ENCODE results near the gene SLC25A19.
A peak's percentile ranks its signal among the peaks of the same experiment; 100 is the strongest.

Gene SLC25A19

DNA sequence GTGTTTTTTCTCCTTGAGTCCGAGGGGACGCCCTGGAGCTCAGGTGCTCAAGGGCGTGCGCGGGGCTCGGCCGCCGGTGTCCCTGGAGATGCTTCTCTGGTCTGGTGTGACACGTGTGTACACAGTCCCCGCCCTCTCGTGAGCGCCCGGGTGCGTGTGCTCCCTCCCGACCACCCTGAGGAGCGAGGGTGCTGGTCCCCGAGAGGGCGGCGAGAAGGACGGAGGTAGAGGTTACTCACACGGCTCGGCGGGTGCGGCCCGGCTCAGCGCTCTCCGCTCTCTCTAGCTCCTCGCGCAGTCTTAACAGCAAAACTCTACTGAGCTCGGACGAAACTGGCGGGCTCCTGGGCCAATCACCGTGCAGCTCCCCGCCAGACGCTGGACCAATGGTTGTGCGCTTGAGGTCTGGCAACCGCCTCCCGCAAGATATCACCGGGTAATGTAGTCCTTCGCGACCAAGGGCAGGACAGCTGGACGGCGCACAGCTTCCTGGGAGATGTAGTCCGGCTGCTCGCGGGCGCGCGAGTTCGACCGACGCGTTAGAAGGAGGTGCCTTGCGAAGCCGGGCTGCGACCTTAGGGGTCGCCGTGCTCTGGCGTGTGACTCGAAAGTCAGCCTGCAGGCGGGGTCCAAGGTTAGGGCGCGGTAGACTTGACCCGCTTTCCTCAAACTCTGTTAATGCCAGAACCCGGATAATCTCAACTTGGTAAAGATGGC is at the start of gene SLC25A19:
Gene SLC25A19 (minus strand): TSS at position 319 of the 717 bp plus-strand sequence. CDS start 2,669 bp downstream, outside the sequence.
- TF ChIP-seq, protein P1, sequence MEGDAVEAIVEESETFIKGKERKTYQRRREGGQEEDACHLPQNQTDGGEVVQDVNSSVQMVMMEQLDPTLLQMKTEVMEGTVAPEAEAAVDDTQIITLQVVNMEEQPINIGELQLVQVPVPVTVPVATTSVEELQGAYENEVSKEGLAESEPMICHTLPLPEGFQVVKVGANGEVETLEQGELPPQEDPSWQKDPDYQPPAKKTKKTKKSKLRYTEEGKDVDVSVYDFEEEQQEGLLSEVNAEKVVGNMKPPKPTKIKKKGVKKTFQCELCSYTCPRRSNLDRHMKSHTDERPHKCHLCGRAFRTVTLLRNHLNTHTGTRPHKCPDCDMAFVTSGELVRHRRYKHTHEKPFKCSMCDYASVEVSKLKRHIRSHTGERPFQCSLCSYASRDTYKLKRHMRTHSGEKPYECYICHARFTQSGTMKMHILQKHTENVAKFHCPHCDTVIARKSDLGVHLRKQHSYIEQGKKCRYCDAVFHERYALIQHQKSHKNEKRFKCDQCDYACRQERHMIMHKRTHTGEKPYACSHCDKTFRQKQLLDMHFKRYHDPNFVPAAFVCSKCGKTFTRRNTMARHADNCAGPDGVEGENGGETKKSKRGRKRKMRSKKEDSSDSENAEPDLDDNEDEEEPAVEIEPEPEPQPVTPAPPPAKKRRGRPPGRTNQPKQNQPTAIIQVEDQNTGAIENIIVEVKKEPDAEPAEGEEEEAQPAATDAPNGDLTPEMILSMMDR (IDR thresholded peaks at IDR 0.05; ENCODE audit: control insufficient read depth, extremely low read depth, insufficient read depth) = peak; percentile 34; the same call in 1 of the 2 replicates
- peak; percentile 96 for DNase-seq (ENCODE audit: low read depth)
- H3K4me3 ChIP-seq (ENCODE audit: low read depth, low read length) = peak within 1 kb of the TSS; percentile 83

GRCh38 chr17:75338335-75338734 is 49.1 kb upstream of the SLC25A19 start:
- TF ChIP-seq, protein P1 (IDR thresholded peaks at IDR 0.05; ENCODE audit: control insufficient read depth, extremely low read depth, insufficient read depth) = no peak
- no peak overlapping the region for H3K4me3 ChIP-seq (ENCODE audit: low read depth, low read length)
- DNase-seq (ENCODE audit: low read depth) = no peak

DNA sequence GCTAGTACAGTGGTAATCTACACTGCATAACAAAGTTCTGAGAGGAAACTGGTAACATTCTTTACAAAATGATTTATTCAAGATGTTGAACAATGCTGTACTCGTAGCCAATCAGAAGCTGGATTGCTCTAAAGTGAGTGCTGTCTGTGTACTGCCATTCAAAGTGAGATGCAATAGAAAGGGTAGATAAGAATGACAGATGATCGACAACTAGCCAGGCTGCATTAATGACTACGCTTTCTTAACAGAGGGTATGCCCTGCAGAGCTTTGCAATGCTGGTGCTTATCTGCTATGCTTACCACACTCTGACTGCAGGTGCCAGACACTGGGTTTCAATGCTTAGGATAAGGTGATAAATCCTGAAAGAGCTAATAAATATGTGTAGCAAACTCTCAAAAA is 46.1 kb upstream of the SLC25A19 start:
- TF ChIP-seq, protein P1 (IDR thresholded peaks at IDR 0.05; ENCODE audit: control insufficient read depth, extremely low read depth, insufficient read depth) = no peak
- H3K4me3 ChIP-seq (ENCODE audit: low read depth, low read length) = no peak overlapping the region
- DNase-seq (ENCODE audit: low read depth) = no peak

DNA sequence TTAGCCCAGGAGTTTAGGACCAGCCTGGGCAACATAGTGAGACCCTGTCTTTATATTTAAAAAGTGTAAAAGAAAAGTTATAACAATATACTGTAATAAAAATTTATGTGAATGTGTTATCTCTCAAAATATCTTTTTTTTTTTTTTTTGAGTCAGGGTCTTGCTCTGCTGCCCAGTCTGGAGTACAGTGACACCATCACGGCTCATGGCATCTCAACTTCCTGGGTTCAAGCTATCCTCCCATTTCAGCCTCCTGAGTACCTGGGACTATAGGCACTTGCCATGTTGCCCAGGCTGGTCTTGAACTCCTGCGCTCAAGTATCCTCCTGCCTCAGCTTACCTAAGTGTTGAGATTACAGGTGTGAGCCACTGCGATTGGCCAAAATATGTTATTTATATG is 45.5 kb upstream of the SLC25A19 start:
- H3K4me3 ChIP-seq (ENCODE audit: low read depth, low read length) = no peak overlapping the region
- TF ChIP-seq, protein P1 (IDR thresholded peaks at IDR 0.05; ENCODE audit: control insufficient read depth, extremely low read depth, insufficient read depth) = no peak
- no peak for DNase-seq (ENCODE audit: low read depth)

- DNase-seq (ENCODE audit: low read depth) = no peak
- TF ChIP-seq, protein P1 (IDR thresholded peaks at IDR 0.05; ENCODE audit: control insufficient read depth, extremely low read depth, insufficient read depth) = no peak
- no peak overlapping the region for H3K4me3 ChIP-seq (ENCODE audit: low read depth, low read length)
These were observed 42.4 kb upstream of the SLC25A19 start for GRCh38 chr17:75331671-75332070.

- no peak overlapping the region for H3K4me3 ChIP-seq (ENCODE audit: low read depth, low read length)
- TF ChIP-seq, protein P1 (IDR thresholded peaks at IDR 0.05; ENCODE audit: control insufficient read depth, extremely low read depth, insufficient read depth) = no peak
These were observed 38.5 kb upstream of the SLC25A19 start for GRCh38 chr17:75327757-75328156.

More at GRCh38 chr17:75327757-75328156, 38.5 kb upstream of the SLC25A19 start:
- no peak for DNase-seq (ENCODE audit: low read depth)

Data from LNCaP clone FGC (cell line).